Hematopoietic multipotent progenitor cell (in vitro differentiated cells): ENCODE measurements around the gene PPP3R1. TPM values are rescaled to one million over a fixed set of nuclear protein-coding genes. Genes with fewer than 3 reads are reported as not detected.

Experiments used
- DNase-seq, 3 donors: peaks; one replicate each; pipeline ENCODE4 v3.0.0-alpha.2; 2011 to 2015; ENCODE audit warnings: low read depth in 2 of 3, low spot score in 2 of 3
- total RNA-seq: library from RNA; depleted of rRNA; stranded (reverse); fragments of >200 nt; gene quantifications from one replicate; pipeline ENCODE4 v1.2.3, GENCODE V29; 2012

The PPP3R1 gene, protein sequence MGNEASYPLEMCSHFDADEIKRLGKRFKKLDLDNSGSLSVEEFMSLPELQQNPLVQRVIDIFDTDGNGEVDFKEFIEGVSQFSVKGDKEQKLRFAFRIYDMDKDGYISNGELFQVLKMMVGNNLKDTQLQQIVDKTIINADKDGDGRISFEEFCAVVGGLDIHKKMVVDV
- total RNA-seq = 18.0 TPM

DNA sequence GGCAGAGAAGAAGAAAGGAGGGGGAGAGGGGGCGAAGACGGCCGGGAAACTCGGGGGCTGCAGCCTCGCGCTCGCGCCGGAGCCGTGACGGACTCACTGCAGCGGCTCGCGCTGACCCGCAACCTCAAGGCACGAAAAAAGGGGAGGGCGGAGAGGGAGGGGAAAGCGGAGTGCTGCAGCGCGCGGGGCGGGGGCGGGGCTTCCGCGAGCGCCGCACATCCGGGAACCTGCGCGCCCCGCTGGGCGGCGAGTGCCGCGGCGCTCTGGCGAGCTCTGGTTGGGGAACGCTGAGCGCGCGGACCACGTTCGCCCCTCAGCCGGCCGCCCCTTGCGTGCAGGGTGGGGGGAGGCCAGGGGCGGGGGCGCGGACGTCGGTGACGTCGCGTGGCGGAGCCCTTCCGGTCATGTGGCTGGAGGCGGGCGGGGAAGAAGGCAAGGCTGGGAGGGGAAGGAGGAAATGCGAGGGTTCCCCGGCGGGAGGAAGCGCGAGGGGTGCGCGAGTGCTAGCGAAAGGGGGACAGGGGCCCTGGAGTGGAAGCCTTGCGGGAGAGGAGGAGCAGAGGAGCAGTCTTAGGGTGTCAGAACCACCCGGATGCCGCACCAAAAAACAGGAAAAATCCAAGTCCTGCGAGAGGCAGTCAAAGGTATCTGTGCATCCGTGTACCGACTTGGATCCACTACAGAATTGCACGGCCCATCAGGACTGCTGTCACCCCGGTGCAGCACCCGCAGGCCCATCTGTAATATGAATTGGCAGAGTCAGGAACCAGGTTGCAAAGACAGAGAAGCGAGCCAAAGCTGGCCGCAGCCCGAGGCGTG lies at the start of gene PPP3R1:
PPP3R1 (minus strand) TSS at position 133 of the 819 bp plus-strand sequence. CDS start 405 bp downstream, outside the sequence.
- peak; percentile 95 to 97 (median 97) for DNase-seq

DNA sequence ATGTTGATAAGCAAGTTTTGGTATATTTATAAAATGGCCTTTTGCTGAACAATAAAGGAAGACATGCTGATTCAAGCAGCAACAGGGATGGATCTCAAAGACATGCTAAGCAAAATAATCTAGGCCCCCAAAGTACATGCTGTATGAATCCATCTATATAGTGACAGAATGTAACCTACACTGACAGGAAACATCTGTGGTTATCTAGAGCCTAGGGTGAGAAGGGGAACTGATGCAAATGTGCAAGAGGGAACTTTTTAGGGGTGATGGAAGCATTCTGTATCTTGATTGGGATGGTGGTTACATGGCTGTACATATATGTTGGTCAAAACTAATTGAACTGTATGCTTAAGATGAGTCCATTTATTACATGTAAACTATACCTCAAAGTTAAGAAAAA lies 43.2 kb upstream of the PPP3R1 start:
- DNase-seq = peak in 2 of 3 donors; percentile 60 to 83

DNA sequence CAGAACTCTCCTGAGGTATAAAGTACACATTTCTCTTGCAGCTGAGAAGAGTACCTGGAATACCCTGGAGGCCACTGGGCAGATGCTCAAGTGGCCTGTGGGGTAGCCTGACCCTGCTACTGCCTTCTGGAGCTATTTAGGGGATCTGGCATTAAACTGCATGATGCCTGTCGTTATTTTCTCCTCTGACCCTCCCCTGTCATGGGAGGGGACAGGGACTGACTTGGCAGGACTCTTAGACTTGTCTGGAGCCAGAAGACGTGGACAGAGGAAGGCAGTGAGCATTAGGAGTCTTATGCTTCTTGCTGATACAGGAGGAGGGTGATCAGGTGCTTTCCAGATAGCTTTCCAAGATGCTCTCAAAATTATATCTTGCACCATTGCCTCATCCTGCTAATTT lies 42.6 kb upstream of the PPP3R1 start:
- DNase-seq = no peak

DNA sequence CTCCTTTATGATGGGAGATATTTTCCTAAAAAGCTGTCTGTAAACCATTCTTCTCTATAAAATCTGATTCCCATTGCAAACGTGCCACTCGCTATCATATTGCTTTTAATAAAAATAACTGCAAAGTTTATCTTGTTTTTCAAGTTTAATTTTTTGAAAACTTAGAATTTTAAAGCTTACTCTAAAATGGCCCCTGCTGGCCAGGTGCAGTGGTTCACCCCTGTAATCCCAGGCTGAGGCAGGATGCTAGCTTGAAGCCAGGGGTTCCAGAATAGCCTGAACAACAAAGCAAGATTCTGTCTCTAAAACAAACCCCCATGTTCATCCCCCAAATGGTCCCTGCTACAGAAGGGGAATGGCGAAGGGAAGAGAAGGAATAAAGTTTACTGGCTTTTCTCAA lies 41.9 kb upstream of the PPP3R1 start:
- DNase-seq = no peak

DNA sequence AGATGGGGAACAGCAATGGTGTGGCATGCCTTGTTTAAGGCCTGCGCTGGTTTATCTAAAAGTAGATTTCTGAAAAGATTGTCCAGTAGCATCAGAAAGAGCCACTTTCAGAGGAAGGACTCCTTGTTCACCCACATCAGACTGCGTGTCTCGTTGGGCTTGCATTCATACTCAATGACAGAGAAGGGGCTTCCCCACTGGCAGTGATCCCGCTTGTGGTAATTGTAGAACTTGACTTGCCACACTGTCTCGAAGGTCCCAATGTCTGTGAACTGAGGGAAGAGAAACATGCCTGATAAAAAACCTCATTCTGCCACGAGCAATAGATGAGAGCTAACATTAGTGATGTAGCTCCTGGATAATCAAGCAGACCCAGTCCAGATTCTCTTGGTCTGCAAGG lies 41.4 kb upstream of the PPP3R1 start:
- no peak for DNase-seq

DNA sequence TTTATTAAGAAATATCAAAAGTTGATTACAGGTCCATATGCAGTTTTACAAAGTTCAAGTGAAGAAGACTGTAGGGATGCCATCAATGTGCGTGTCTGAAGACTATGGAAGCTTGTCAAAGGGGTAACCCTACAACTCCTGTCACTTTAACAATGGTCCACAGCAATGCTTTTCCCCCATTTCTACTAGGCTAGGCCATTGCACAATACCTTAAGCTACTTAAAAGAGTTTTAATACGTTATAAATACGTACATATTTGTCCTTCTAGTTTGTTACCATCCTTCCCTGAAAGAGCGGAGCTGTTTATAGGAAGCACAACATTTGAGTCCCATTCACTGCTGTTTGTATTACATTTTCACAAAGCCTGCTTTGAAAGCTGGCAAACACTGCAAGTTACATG lies 40.7 kb upstream of the PPP3R1 start:
- DNase-seq = no peak

DNA sequence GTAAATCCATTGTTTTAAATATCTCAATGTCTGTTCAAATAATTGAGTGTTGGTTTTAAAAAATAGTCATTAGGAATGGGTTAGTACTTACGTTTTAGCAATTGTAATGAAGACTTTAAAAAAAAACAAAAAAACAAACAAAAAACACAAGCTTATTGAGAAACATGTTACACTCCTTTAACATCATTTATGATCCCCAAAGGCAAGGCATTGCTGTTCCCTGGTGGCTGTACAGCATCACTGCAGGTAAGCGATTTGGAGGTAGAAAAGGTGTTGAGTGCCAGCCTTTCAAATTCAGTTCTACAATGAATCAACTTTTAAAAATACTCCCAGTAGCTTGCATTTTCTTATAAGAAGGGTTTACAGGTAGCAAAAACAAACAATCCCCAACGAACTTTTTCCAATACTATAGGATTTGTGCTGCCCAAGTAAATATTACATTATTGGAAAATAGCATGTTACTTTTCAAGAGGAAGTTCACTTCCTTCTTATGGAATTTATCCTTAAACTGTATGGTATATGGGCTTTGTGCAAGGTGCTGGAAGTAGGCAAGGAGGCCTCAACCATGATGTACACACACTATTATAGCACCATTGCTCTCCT lies 39.9 kb upstream of the PPP3R1 start:
- DNase-seq = peak in 1 of 3 donors; percentile 69

DNA sequence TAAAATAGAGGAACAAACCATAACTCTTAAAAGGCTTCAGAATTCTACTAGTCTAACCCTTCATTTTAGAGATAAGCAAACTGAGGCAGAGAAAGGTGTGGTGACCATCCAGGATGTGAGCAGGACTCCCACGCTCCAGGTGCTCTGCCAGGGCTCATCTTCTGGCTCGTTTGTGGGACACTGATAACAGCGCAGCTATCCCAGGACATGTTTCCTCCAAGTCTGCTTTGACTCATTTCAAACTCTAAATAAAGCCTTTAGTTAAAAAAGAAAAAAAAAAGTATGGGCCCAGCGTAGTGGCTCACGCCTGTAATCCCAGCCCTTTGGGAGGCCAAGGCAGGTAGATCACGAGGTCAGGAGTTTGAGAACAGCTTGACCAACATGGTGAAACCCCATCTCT lies 39.0 kb upstream of the PPP3R1 start:
- no peak for DNase-seq

DNA sequence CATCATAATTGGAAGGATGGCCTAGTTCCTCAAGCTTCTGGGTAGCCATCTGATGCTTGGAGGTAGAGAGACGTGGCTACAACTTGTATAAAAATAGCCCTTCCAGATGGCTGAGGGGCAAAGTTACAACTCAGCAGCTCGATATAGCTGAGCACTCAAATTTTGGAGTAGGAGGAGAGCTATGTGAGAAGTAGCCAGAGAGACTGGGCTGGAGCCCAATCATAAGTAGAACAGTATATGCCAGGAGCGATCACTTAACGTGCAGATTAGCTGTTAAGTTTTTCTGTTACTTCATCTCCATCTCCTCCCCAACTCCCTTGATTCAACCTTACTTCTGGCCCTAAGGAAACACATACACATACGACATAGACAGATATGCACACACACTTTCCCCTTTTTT lies 38.6 kb upstream of the PPP3R1 start:
- DNase-seq = peak in 1 of 3 donors; percentile 42

DNA sequence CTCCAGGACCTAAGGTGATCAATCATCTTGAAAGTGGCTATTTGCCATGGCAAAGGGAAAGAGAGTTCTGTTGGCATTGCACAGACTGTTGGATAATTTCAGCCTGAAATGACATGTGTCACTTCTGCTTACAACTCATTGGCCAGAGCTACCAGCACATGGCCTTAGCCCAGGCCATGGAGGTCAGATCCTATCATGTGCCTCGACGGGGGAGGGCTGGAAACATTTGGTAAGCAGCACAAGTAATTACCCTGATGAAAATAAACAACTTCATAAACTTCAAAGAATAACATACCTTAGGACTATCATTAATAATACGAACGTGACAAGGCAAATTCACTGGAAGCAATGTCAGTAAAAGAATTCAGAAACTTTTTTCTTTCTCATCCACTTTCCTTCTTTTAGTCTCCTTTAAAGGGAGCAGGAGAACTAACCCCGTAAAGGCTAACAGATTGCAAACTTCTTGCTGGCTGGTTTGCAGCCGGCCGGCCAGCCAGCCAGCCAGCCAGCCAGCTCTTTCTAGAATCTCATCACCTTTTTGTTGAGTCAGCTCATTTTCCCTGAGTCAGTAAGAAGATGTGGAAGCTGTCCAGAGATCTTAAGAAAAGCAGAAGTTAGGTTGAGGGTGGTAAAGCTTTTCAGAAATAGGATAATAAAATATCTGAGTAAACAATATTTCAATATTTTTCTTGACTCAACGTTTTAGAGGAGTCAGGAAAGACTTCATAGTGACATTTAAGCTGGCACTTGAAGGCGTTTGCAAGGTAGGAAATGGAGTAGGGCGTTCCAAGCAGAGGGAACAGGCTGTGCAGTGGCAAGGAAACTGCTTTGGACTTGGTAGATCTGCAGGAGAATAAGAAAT lies 35.5 kb upstream of the PPP3R1 start:
- peak in 2 of 3 donors; percentile 76 to 90 for DNase-seq

DNA sequence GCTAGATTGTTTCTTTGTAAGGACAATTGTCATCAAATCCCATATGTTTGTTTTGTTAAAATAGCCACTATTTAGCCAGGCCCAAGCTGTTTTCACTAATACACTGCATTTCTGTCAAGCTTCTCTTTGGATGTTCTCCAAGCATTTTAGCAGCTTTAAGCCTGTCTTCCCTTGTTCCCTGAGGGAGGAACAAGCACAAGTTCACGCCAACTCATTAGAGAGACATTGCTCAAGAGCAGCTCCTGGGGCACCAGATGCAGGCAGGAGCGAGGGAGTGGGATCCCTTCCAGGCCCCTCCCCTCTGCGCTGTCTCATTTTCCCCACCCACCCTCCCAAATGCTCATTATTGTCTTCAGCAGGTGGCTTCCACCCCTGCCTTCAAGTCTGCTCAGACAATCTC lies 32.6 kb upstream of the PPP3R1 start:
- DNase-seq = no peak

DNA sequence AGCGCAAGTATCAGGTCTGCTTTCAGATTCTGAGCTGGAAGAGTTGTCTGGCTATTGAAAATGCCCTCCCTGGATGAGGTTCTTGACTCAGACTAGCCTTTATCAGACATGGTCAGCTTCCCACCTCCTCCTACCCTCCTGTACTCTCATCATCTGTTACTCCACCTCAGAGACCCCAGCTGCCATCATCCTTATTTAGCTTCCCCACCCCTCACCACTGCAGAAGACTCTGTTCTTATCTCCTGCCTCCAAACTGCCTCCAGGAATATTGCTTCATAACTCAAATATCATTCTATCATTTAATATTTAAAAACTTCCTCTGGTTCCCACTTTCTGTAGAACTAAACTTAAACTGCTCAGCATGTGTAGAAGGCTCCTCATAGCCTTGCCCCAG lies 31.1 kb upstream of the PPP3R1 start:
- no peak for DNase-seq

DNA sequence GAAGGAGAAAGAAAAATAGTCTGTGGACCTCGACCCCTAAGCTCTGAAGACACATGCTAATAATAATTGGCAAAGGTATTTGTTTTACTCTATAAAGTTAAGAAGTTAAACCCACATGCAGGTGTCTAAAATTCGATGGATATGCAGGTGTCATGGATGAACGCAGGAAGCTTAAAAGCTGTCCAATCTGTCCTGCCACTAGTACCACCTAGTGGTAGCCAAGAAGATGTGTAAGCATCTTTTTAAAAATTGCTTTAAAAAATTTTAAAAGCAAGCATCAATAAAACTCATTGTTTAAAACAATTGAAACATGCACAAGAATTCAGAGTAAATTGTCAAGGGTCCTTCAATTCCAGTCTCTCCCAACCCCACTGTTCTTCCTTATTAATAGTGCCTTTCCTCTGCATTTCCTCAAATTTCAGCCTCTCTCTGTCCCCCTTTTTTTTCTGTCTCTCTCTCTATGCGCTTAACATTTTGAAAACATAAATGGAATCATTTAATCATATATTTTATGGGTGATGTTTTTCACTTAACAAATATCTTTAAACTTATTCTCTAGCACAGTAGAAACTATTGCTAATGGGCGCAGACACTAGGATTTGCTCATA lies 30.6 kb upstream of the PPP3R1 start:
- peak in 1 of 3 donors; percentile 41 for DNase-seq

DNA sequence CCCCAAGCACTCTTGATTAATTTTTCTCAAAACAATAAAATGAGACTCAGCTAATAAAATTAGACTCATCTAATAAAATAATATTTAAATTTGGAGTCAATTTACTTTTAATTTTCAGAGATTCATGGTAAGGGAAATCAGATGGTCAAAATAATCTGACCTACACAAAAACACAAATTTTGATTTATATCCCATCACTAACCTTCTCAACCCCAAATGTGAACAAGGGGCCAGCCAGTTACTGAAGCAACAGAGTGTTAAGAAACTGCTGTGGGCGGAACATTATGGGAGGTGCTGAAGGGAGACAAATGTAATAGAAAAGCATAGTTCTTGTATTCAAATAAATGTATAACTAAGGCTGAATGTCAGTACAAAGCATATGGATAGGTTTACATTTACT lies 28.5 kb upstream of the PPP3R1 start:
- no peak for DNase-seq

DNA sequence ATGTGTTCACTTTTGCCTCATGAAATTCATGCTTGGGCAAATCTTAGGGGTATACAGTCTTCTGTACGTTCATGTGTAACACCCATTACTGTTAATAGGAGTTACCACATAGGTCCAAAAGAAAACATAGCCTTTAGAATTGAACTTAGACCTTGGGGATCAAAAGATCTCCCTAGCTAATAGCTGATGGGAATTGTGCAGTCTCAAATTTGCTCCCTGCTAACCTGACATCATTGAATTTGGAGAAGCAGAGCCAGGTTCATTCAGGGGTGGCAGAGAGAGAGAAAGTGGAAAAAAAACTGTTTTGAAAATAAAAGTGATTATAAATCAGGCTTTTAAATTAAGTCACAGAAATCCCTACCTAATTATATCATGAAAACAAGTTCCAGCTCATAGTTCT lies 28.0 kb upstream of the PPP3R1 start:
- DNase-seq = no peak

DNA sequence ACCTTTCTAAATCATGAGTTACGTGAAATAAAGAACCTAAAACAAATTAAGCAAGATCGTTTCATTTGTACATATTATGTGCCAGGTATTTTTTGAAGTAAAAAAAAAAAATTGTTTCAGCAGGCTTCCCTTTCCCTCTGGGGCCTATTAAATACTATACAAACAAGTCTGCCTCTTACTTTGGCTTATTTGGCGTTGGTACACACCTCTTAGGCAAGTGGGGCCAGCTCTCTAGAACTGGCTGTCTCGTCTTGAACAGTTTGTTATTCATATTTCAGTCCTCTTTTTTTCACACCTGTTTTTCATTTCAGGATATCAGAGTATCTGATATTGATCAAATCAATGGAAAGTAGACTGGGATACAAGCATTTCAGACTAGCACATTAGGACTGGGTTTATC lies 27.4 kb upstream of the PPP3R1 start:
- DNase-seq = no peak

DNA sequence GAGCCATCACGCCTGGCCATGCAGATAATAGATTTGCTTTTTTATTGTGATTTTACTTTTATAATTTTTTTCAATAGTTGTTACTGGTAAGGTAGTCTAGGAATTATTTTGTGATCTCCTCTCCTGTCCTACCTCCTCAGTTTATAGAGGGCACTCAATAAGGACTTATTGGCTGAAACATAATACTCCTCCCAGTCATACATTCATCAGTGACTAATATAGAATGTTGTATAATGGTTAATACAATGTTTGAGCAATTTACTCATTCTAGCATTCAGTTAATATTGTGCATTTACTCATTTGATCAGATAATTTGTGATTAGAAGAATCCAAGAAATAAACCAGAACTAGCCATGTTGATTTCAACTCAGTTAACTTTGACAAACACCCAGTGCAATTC lies 25.8 kb upstream of the PPP3R1 start:
- no peak for DNase-seq

DNA sequence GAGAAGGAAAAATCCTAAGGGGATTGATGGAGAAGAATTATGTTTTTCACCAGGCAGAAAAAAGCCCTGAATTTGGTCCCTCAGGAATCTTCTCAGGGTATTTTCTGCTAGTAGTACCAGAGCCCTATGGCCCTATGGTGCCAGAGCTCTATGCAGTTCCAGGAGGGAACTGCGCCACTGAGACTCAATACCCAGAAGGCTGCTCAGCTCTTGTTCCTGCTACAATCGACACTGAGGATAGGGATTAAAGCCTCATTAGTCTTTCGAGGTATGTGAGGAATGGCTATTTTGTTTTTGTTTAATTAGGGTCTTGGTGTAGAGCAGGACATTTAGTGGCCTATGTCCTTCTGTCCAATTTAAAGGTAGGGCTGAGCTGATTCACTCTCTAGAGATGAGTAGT lies 21.7 kb upstream of the PPP3R1 start:
- DNase-seq = no peak

DNA sequence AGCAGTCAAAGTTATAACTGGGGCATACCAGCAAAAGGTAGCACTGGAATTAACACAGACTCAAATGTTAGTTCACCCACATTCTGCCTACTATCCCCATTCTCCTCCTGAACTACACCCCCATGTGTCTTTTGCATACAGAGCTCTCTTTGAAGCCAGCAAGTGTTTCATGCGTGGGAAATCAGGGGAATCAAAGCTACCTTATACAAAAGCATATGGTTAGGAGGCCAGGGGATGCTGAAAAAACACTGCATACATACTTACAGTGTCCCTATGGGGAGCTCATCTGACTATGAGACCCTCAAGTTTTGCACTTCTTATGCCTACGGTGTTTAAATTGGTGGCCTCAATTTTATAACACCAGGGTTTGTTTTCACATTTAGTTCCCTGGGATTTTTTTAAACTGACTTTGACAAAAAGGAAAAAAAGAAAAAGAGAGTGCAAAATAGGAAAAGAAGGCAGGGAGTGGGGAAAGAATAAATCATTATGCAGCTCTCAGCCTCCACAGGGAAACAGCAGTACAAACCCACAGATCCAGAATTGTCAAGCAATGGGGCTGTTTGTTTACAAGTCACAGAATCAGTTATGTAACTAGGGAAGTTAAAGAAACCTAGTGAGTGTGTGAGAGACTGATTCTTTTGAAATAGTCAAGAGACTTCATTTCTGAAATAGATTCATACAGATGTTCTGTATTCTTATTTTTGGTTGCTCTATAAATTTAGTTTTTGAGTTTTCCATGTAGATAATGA lies 20.1 kb upstream of the PPP3R1 start:
- peak in 2 of 3 donors; percentile 73 to 90 for DNase-seq

DNA sequence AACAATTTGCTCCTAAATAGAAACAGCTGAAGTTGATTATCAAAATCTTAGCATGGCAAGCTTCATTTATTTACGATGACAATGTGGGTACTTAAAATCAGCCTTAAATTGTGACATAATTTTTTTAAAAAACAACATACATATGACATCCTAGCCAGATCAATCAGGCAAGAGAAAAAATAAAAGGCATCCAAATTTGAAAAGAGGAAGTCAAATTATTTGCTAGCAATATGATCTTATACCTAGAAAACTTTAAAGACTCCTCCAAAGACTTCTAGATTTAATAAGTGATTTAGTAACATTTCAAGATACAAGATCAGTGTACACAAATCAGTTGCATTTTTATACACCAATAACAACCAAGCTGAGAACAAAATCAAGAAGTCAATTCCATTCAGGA lies 14.3 kb upstream of the PPP3R1 start:
- no peak for DNase-seq
